Activated CD8-positive, alpha-beta T cell treated with anti-CD3 and anti-CD28 coated beads for 36 hours (primary cell): Measurements from ENCODE around the gene UBQLNL. TPM values are rescaled to one million over a fixed set of nuclear protein-coding genes. Genes with fewer than 3 reads are reported as not detected.

ENCODE experiments used
- ATAC-seq: fragments of 200-7000 bp; cut with Tn5 transposase; one replicate; pipeline ENCODE4 v1.10.0; 2021; ENCODE audit warnings: mild to moderate bottlenecking, moderate library complexity
- CTCF ChIA-PET: fragments of 350-600 bp; sonication (Branson Sonifier 250); formaldehyde crosslinking; loops from one replicate; lab custom pipeline; 2021; ENCODE audit warnings: antibody characterized with exemption; lab: Charles Lee
- POLR2A ChIA-PET: fragments of 350-600 bp; sonication (Branson Sonifier 250); formaldehyde crosslinking; loops from one replicate; lab custom pipeline; 2021; ENCODE audit warnings: antibody characterized with exemption; lab: Charles Lee
- DNase-seq: peaks from one replicate; pipeline ENCODE4 v3.0.0-alpha.2; 2020
- H3K27ac Mint-ChIP-seq: one replicate; pipeline ENCODE4 v1.8.0; 2021; ENCODE audit warnings: mild to moderate bottlenecking, mixed read lengths
- H3K27me3 Mint-ChIP-seq: one replicate; pipeline ENCODE4 v1.8.0; 2021; ENCODE audit warnings: mixed read lengths
- H3K36me3 Mint-ChIP-seq: one replicate; pipeline ENCODE4 v1.8.0; 2021; ENCODE audit warnings: low read depth, mixed read lengths
- H3K4me1 Mint-ChIP-seq: one replicate; pipeline ENCODE4 v1.8.0; 2021; ENCODE audit warnings: low read depth, mixed read lengths
- H3K4me3 Mint-ChIP-seq: one replicate; pipeline ENCODE4 v1.8.0; 2021; ENCODE audit warnings: mild to moderate bottlenecking, moderate library complexity, mixed read lengths
- H3K9me3 Mint-ChIP-seq: one replicate; pipeline ENCODE4 v1.8.0; 2021; ENCODE audit warnings: mixed read lengths
- CTCF ChIP-seq: fragments of 200-600 bp; IDR thresholded peaks from one replicate; pipeline ENCODE4 v1.8.0; 2022; ENCODE audit warnings: antibody characterized with exemption, mild to moderate bottlenecking
- intact Hi-C: fragments of 100-400 bp; cut with micrococcal nuclease; formaldehyde crosslinking; loops from one replicate; pipeline ENCODE4 v1.10.0; 2022
- total RNA-seq, 2 experiments: library from RNA; stranded (reverse); gene quantifications; one replicate each; pipeline ENCODE4 v1.2.3, GENCODE V29; 2021

UBQLNL gene
- total RNA-seq, 2 experiments from 2014 or later = 0.25 TPM; not detected in 1

GRCh38 chr11:5514841-5515240 is 1.7 kb downstream of the UBQLNL start:
- TF ChIP-seq CTCF = no peak
- H3K4me1 Mint-ChIP-seq = no peaks in the 10 kb centered on the region
- ChIA-PET CTCF (no interaction called here), POLR2A (no interaction called here)
- intact Hi-C loops = no loop called here
- peaks cover 2% of the 10 kb centered on the region for H3K27me3 Mint-ChIP-seq
- DNase-seq (no peak), ATAC-seq (no peak)
- no peak overlapping the region for H3K4me3 Mint-ChIP-seq
- no peaks in the 10 kb centered on the region for H3K9me3 Mint-ChIP-seq
- H3K36me3 Mint-ChIP-seq = no peaks in the 10 kb centered on the region
- no peak overlapping the region for H3K27ac Mint-ChIP-seq

DNA sequence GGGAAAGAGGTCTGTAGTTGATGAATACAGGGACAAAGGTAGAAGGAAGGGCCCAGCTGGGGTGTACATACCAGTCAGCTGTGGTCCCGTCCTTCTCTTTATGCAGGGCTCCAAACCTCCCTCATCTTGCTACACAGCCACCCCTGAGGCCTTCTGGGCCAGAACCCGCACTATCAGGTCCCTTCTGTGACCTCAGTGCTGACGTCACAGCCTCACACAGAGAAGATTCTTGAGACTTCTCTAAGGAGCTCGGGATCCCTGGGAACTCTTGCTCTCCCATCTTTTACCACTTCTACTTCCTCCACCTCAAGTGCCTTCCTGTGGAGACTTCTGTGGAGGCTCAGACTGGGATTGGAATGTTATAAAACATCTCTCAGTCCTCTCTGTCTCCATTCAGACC is 6.7 kb downstream of the UBQLNL start, which contains the start of gene UBQLN3:
Gene UBQLN3 (minus strand): TSS at position 155 of the 400 bp plus-strand sequence. CDS start 399 bp downstream, outside the sequence.
- TF ChIP-seq CTCF = no peak
- H3K27me3 Mint-ChIP-seq = peaks cover 1% of the 10 kb centered on the region
- CTCF ChIA-PET = no interaction called here
- H3K4me3 Mint-ChIP-seq = no peak within 1 kb of the TSS
- DNase-seq (no peak), ATAC-seq (no peak)
- H3K4me1 Mint-ChIP-seq = no peaks in the 10 kb centered on the region
- no peak within 1 kb of the TSS for H3K27ac Mint-ChIP-seq
- no peaks in the 10 kb centered on the region for H3K9me3 Mint-ChIP-seq
- H3K36me3 Mint-ChIP-seq = no peaks in the 10 kb centered on the region
- intact Hi-C loops = no loop called here
- POLR2A ChIA-PET = no interaction called here

- H3K9me3 Mint-ChIP-seq = no peaks in the 10 kb centered on the region
- intact Hi-C loops = no loop called here
- no peaks in the 10 kb centered on the region for H3K36me3 Mint-ChIP-seq
- H3K27ac Mint-ChIP-seq = no peak overlapping the region
- peaks cover 1% of the 10 kb centered on the region for H3K27me3 Mint-ChIP-seq
- no peak for TF ChIP-seq CTCF
- DNase-seq (no peak), ATAC-seq (no peak)
- ChIA-PET POLR2A (no interaction called here), CTCF (no interaction called here)
- H3K4me1 Mint-ChIP-seq = no peaks in the 10 kb centered on the region
- no peak overlapping the region for H3K4me3 Mint-ChIP-seq
Measured at GRCh38 chr11:5508605-5509004, 7.9 kb downstream of the UBQLNL start.

DNA sequence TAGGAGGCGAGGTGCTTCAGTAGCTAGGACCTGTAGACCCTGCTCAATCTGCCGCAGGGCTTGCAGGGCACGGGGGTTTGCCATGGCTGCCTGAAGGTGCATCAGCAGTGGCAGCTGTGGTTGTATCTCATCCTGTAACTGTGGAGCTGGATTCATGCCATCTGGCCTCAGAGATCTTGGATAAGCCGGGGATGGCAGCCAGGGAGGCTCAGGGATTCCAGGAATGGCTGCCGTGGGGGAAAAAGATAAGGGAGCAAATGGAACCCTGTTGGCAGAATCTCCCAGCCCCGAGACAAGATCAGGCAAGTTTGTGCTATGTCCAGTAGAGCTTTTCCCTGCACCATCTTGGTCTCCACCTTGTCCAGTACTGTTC is 8.6 kb downstream of the UBQLNL start:
- intact Hi-C loops = no loop called here
- no peak for TF ChIP-seq CTCF
- H3K9me3 Mint-ChIP-seq = no peaks in the 10 kb centered on the region
- H3K27ac Mint-ChIP-seq = no peak overlapping the region
- ATAC-seq (no peak), DNase-seq (no peak)
- no peaks in the 10 kb centered on the region for H3K36me3 Mint-ChIP-seq
- POLR2A ChIA-PET = no interaction called here
- CTCF ChIA-PET = interaction anchor here (1.3 kb wide), 1 partner anchor 15 kb away, joined by 3 read pairs; no protein-coding TSS in a partner anchor
- H3K4me1 Mint-ChIP-seq = no peaks in the 10 kb centered on the region
- H3K27me3 Mint-ChIP-seq = peaks cover 1% of the 10 kb centered on the region
- no peak overlapping the region for H3K4me3 Mint-ChIP-seq

DNA sequence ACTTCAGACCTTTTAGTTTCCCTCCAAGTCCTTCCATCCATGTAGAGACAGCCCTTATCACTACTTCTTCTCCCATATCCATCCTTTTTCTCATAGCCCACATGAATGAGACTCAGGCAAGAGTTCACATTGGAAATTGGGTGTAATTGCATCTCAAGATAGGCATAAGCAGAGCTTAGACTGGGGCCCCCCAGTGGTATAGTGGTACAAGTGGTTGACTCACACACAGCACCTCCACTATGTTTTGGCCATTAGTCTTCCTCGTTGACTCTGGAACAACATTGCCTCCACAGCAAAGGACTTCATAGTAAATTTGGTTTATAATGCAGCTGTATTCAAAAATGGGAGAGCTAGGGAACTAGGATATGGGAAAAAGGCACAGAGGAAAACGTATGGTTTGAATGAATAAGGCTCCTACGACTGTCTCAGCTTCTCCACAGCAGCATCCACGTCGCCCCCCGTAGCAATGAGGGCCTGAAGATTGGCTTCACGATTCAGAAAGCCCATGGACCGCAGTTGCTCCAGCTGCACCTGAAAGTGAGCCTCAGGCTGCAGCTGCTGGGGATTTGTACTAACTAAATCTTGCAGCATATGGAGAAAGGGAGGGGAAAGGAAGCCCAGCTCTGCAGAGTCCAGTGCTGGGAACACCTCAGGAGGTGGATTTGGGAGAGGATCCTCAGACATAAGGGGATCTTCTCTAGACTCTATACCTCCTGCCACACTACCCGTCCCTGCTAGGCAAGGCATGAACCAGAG is 9.1 kb downstream of the UBQLNL start:
- Mint-ChIP-seq H3K4me1 (no peaks in the 10 kb centered on the region), H3K4me3 (no peak overlapping the region), H3K9me3 (no peaks in the 10 kb centered on the region), H3K27ac (no peak overlapping the region), H3K36me3 (no peaks in the 10 kb centered on the region), H3K27me3 (peaks cover 1% of the 10 kb centered on the region)
- intact Hi-C loops = no loop called here
- no peak for TF ChIP-seq CTCF
- POLR2A ChIA-PET = no interaction called here
- CTCF ChIA-PET = interaction anchor here (1.3 kb wide), 1 partner anchor 15 kb away, joined by 3 read pairs; no protein-coding TSS in a partner anchor
- no peak for DNase-seq
- no peak for ATAC-seq
